Measurements from ENCODE around the gene COL15A1. TPM values are rescaled to one million over a fixed set of nuclear protein-coding genes. Genes with fewer than 3 reads are reported as not detected.

Gene COL15A1
- total and polyA plus RNA-seq, 4 experiments from 2014 or later = not detected

DNA sequence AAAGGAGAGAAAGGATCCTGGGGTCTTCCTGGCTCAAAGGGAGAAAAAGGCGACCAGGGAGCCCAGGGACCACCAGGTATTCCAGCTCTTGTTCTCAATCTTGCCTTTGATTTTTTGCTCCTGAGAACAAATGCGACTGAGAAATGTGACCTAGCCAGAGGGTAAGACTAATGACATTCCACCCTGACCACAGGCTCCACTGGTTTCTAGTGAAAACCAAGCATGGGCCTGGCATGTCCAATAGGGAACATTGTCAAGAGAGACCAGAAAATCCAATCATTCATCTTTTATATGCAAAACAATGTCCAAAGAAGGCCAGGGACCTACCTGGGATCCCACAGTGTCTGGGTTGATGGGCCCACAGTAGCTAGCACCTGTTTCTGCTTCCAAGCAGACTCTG, 110.9 kb downstream of the COL15A1 start:
- intact Hi-C loops (cut with micrococcal nuclease) = no loop called here
- Mint-ChIP-seq H3K9me3 (no peaks in the 10 kb centered on the region), H3K4me1 (peaks cover 60 to 83% (median 71%) of the 10 kb centered on the region in 4 donors), H3K27me3 (no peaks in the 10 kb centered on the region), H3K36me3 (no peaks in the 10 kb centered on the region), H3K4me3 (no peak overlapping the region), H3K27ac (no peak overlapping the region)
- ChIA-PET CTCF (ENCODE audit: partially characterized antibody) (interaction anchor here (0.8 to 2.2 kb wide), 3 partner anchors 9 to 56 kb away, joined by 4 to 11 read pairs (median 5); no protein-coding TSS in a partner anchor), POLR2A (ENCODE audit: partially characterized antibody) (interaction anchor here (0.8 to 1.7 kb wide), 5 partner anchors 14 to 81 kb away, joined by 3 to 5 read pairs (median 4); partner anchors contain the start of gene TGFBR1)
- no peaks in the 10 kb centered on the region for H3K36me3 ChIP-seq (ENCODE audit: insufficient read depth, low read length)
- no peak for DNase-seq
- no peak overlapping the region for H3K27ac ChIP-seq (ENCODE audit: low read depth, low read length)
- no peak overlapping the region for H3K4me3 ChIP-seq (ENCODE audit: low read length in 2 of 2)
- H3K9me3 ChIP-seq (ENCODE audit: control insufficient read depth in 1 of 2, low read length in 2 of 2) = no peaks in the 10 kb centered on the region
- H3K4me1 ChIP-seq (ENCODE audit: insufficient read depth, low read length) = peaks cover 67% of the 10 kb centered on the region
- H3K27me3 ChIP-seq (ENCODE audit: insufficient read depth, low read length) = no peaks in the 10 kb centered on the region

DNA sequence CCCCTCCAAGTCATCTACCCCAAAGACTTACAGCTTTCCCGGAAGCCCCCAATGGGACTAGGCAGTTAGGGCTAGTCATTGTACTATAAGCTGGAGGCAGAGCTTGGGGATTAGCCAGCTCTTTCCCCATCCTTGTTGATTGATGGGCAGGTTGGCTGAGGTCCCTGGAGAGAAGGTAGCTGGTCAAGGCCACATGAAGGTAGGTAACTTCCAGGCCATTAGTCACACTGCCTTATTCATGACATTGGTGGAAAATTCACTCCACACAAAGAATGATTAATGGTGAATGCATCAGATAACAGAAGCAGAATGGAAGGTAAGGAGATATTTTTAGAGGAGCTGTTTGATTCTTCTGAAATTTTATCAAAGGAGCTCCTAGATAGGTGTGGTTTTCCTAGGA, 111.7 kb downstream of the COL15A1 start:
- no peaks in the 10 kb centered on the region for H3K36me3 Mint-ChIP-seq
- no peaks in the 10 kb centered on the region for H3K9me3 Mint-ChIP-seq
- no peaks in the 10 kb centered on the region for H3K9me3 ChIP-seq (ENCODE audit: control insufficient read depth in 1 of 2, low read length in 2 of 2)
- H3K4me3 ChIP-seq (ENCODE audit: low read length in 2 of 2) = no peak overlapping the region
- ChIA-PET CTCF (ENCODE audit: partially characterized antibody) (interaction anchor here (0.8 to 2.2 kb wide), 7 partner anchors 10 to 86 kb away, joined by 3 to 11 read pairs (median 4); partner anchors contain the start of gene TGFBR1), POLR2A (ENCODE audit: partially characterized antibody) (interaction anchor here (1.1 to 1.7 kb wide), 5 partner anchors 14 to 81 kb away, joined by 3 to 5 read pairs (median 4); partner anchors contain the start of gene TGFBR1)
- H3K4me1 ChIP-seq (ENCODE audit: insufficient read depth, low read length) = peaks cover 71% of the 10 kb centered on the region
- H3K4me1 Mint-ChIP-seq = peaks cover 60 to 85% (median 69%) of the 10 kb centered on the region in 4 donors
- no peak for DNase-seq
- peak overlapping the region in 4 of 8 donors; percentile 2 to 33 (median 18) for H3K4me3 Mint-ChIP-seq
- peak overlapping the region in 1 of 7 donors; percentile 49 for H3K27ac Mint-ChIP-seq
- intact Hi-C loops (cut with micrococcal nuclease) = no loop called here
- H3K27me3 Mint-ChIP-seq = no peaks in the 10 kb centered on the region
- H3K27me3 ChIP-seq (ENCODE audit: insufficient read depth, low read length) = no peaks in the 10 kb centered on the region
- H3K36me3 ChIP-seq (ENCODE audit: insufficient read depth, low read length) = no peaks in the 10 kb centered on the region
- H3K27ac ChIP-seq (ENCODE audit: low read depth, low read length) = no peak overlapping the region

DNA sequence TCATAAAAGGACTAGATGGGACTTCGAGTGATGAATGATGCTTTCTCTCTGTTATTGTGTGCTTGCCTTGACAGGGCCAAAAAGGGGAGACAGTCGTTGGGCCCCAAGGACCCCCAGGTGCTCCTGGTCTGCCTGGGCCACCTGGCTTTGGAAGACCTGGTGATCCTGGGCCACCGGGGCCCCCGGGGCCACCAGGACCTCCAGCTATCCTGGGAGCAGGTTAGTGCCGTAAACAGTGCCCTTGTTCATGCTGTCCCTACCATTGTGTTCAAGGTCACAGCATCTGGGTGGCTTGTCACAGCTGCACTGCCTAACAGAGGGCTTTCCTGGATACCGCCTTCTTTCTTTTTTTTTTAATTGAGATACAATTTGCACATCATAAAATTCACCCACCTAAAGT, 112.5 kb downstream of the COL15A1 start:
- CTCF ChIA-PET (ENCODE audit: partially characterized antibody) = interaction anchor here (0.8 to 2.2 kb wide), 6 partner anchors 47 to 85 kb away, joined by 3 to 11 read pairs (median 4); partner anchors contain the start of gene TGFBR1

DNA sequence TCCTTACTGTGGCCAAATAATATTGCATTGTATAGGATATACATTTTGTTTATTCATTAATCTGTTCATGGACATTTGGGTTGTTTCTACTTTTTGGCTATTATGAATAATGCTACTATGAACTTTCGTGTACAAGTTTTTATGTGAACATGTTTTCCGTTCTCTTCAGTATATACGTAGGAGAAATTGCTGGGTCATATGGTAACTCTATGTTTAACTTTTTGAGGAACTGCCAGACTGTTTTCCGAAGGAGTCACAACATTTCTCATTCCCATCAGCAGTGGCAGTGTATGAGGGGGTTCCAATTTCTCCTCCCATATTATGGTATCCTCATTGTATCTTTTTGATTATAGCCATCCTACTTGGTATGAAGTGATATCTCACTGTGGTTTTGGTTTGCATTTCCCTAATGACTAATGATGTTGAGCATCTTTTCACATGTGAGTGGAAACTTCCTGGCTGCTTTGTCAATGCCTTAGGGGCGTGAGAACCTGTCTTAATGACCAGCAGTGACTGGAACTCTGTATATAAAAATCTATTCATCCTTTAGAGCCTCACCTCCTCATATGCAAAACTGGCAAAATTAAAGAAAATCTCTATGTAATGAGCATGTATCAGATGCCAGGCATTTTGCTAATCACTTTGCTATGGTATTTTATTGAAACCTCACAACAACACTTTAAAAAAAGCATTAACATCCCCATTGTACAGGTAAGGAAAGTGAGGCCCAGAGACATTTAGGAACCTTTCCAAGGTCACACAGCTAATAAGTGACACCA, 113.4 kb downstream of the COL15A1 start:
- CTCF ChIA-PET (ENCODE audit: partially characterized antibody) = interaction anchor here (1.2 to 3.7 kb wide), 6 partner anchors 48 to 83 kb away, joined by 3 to 29 read pairs (median 9); partner anchors contain the start of gene TGFBR1

More for the DNA sequence above, 112.5 kb downstream of the COL15A1 start:
- no peaks in the 10 kb centered on the region for H3K36me3 ChIP-seq (ENCODE audit: insufficient read depth, low read length)
- no peaks in the 10 kb centered on the region for H3K27me3 ChIP-seq (ENCODE audit: insufficient read depth, low read length)
- DNase-seq = no peak
- H3K4me3 Mint-ChIP-seq = peak overlapping the region in 3 of 8 donors; percentile 25 to 95 (median 93)
- no peaks in the 10 kb centered on the region for H3K27me3 Mint-ChIP-seq
- H3K9me3 Mint-ChIP-seq = no peaks in the 10 kb centered on the region
- H3K4me1 Mint-ChIP-seq = peaks cover 64 to 92% (median 76%) of the 10 kb centered on the region in 4 donors
- H3K27ac Mint-ChIP-seq = peak overlapping the region in 2 of 7 donors; percentile 46 to 49
- POLR2A ChIA-PET (ENCODE audit: partially characterized antibody) = interaction anchor here (1.1 to 1.7 kb wide), 2 partner anchors 43 to 48 kb away, joined by 3 to 5 read pairs; partner anchors contain the start of gene TGFBR1
- H3K9me3 ChIP-seq (ENCODE audit: control insufficient read depth in 1 of 2, low read length in 2 of 2) = no peaks in the 10 kb centered on the region
- H3K27ac ChIP-seq (ENCODE audit: low read depth, low read length) = no peak overlapping the region
- peaks cover 77% of the 10 kb centered on the region for H3K4me1 ChIP-seq (ENCODE audit: insufficient read depth, low read length)
- H3K36me3 Mint-ChIP-seq = no peaks in the 10 kb centered on the region
- intact Hi-C loops (cut with micrococcal nuclease) = no loop called here
- H3K4me3 ChIP-seq (ENCODE audit: low read length in 2 of 2) = no peak overlapping the region

DNA sequence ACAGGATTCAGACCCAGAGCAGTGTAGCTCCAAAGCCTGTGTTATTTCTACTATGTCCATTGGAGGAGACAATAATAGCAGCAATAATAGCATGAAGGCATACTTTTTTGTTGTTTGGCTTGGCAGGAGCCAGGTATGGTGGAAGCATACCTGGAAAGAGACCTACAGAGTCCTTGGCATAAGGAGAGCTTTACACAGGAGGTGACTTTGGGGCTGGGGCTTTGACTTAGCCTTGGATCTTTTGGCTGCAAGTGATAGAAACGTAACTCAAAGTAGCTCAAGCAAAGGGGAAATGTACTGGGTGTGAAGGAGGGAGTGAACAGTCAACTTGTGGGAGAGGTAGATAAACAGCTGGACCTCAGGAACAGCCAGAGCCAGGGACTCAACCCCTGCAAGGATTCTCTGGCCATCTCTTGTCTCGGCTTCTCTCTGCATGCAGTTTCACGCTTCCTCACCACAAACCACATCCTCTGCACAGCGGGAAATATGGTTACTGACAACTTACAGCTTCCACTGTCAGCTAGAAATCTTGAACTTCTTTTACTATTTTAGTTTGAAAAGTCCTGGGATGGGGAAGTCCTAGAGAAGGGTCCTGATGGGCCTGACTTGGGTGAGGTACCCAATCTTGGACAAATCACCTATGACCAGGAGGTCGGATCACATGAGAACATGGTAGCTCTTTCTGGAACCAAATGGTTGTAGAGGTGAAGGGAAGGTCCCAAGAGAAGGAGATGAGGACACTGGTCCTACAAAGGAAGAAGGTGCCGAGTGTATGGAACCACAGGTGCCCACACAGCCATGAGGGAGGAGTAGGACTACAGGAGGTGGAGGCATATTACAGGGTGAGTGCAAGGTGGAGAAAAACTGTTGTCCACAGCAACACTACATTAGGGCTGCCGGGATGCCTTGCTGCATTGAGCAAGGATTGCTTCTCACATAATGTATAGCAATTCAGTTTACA, 114.2 kb downstream of the COL15A1 start:
- Mint-ChIP-seq H3K27ac (peak overlapping the region; percentile 80 to 93 (median 86)), H3K36me3 (no peaks in the 10 kb centered on the region), H3K27me3 (no peaks in the 10 kb centered on the region), H3K4me1 (peaks cover 59 to 92% (median 77%) of the 10 kb centered on the region in 4 donors), H3K9me3 (no peaks in the 10 kb centered on the region), H3K4me3 (peak overlapping the region; percentile 83 to 95 (median 88))
- Histone ChIP-seq H3K4me3 (ENCODE audit: low read length in 2 of 2) (peak overlapping the region; percentile 7 to 71), H3K9me3 (ENCODE audit: control insufficient read depth in 1 of 2, low read length in 2 of 2) (no peaks in the 10 kb centered on the region), H3K4me1 (ENCODE audit: insufficient read depth, low read length) (peaks cover 71% of the 10 kb centered on the region), H3K27me3 (ENCODE audit: insufficient read depth, low read length) (no peaks in the 10 kb centered on the region), H3K36me3 (ENCODE audit: insufficient read depth, low read length) (no peaks in the 10 kb centered on the region), H3K27ac (ENCODE audit: low read depth, low read length) (peak overlapping the region; percentile 30)
- DNase-seq = peak; percentile 73 to 86 (median 81)
- ChIA-PET POLR2A (ENCODE audit: partially characterized antibody) (interaction anchor here (0.5 to 5.0 kb wide), 25 partner anchors 11 to 239 kb away, joined by 3 to 82 read pairs (median 4); partner anchors contain the start of genes ALG2, SEC61B and TGFBR1), CTCF (ENCODE audit: partially characterized antibody) (interaction anchor here (0.7 to 3.7 kb wide), 11 partner anchors 18 to 83 kb away, joined by 3 to 29 read pairs (median 4); partner anchors contain the start of gene TGFBR1)
- intact Hi-C loops (cut with micrococcal nuclease) = loop anchor here (1.0 to 2.0 kb wide), 5 partner anchors 19 to 77 kb away; no protein-coding TSS in a partner anchor

More for the DNA sequence above, 113.4 kb downstream of the COL15A1 start:
- peak overlapping the region; percentile 83 to 95 (median 88) for H3K4me3 Mint-ChIP-seq
- Histone ChIP-seq H3K4me3 (ENCODE audit: low read length in 2 of 2) (peak overlapping the region in 1 of 2 donors; percentile 71), H3K27me3 (ENCODE audit: insufficient read depth, low read length) (no peaks in the 10 kb centered on the region), H3K4me1 (ENCODE audit: insufficient read depth, low read length) (peaks cover 77% of the 10 kb centered on the region), H3K27ac (ENCODE audit: low read depth, low read length) (no peak overlapping the region), H3K36me3 (ENCODE audit: insufficient read depth, low read length) (no peaks in the 10 kb centered on the region), H3K9me3 (ENCODE audit: control insufficient read depth in 1 of 2, low read length in 2 of 2) (no peaks in the 10 kb centered on the region)
- DNase-seq = peak; percentile 9 to 65 (median 28)
- peaks cover 62 to 92% (median 76%) of the 10 kb centered on the region in 4 donors for H3K4me1 Mint-ChIP-seq
- POLR2A ChIA-PET (ENCODE audit: partially characterized antibody) = interaction anchor here (0.9 to 5.0 kb wide), 17 partner anchors 11 to 240 kb away, joined by 3 to 82 read pairs (median 5); partner anchors contain the start of gene TGFBR1
- no peaks in the 10 kb centered on the region for H3K27me3 Mint-ChIP-seq
- peak overlapping the region in 6 of 7 donors; percentile 25 to 92 (median 78) for H3K27ac Mint-ChIP-seq
- intact Hi-C loops (cut with micrococcal nuclease) = loop anchor here (1.0 kb wide), 2 partner anchors 47 to 56 kb away; no protein-coding TSS in a partner anchor
- H3K9me3 Mint-ChIP-seq = no peaks in the 10 kb centered on the region
- no peaks in the 10 kb centered on the region for H3K36me3 Mint-ChIP-seq

All from CD4-positive, alpha-beta memory T cell (primary cell).